Measurements from ENCODE around the gene CACNA1D. TPM values are rescaled to one million over a fixed set of nuclear protein-coding genes. Genes with fewer than 3 reads are reported as not detected.

Gene CACNA1D
- total RNA-seq, 4 donors from 2014 or later, result 5.7 to 38.2 (median 20.0) TPM

DNA sequence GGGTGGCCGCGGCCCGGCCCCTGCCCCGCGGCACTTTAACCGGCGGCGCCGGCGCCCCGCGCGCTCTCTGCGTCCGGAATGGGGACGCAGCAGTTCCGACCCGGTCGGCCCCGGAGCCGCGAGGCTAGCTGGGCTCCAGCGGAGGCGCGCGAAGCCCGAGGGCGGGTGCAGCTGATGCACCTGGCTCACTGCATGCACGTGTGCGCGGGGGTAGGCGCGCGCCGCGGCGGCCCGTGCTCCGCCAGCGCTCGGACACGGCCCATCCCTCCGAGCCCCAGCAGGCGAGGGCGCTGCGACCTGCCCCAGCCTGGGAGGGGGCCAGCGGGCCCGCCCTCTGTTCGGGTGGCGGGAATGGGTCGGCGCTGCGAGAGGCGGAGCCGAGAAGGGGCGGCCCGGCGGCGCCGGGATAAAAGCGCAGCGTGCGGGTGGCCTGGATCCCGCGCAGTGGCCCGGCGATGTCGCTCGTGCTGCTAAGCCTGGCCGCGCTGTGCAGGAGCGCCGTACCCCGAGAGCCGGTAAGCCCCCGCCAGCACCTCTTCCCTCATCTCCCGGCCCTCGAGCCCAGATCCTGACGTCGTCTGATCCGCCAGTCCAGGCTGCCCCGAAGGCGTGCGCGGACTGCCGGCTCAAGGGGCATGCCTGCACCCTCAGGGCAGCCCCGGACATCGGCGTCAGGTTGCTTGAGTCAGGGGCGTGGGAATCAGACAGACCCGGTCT is 351.9 kb downstream of the CACNA1D start, which contains the start of the genes CHDH and IL17RB:
CHDH (minus strand) TSS at position 286 of the 717 bp plus-strand sequence. CDS start 22,411 bp downstream, outside the sequence.
IL17RB (plus strand) TSS at position 435 of the 717 bp plus-strand sequence; CDS start at position 456, 21 bp downstream.
- H3K27me3 ChIP-seq, result peaks cover 0 to 32% of the 10 kb centered on the region in 2 donors
- H3K36me3 ChIP-seq, result no peaks in the 10 kb centered on the region
- peak in 1 of 2 donors; percentile 54 for TF ChIP-seq POLR2A (IDR thresholded peaks at IDR 0.05)
- peak in 1 of 2 donors; percentile 53 for TF ChIP-seq EP300 (IDR thresholded peaks at IDR 0.05)
- TF ChIP-seq, protein P1, sequence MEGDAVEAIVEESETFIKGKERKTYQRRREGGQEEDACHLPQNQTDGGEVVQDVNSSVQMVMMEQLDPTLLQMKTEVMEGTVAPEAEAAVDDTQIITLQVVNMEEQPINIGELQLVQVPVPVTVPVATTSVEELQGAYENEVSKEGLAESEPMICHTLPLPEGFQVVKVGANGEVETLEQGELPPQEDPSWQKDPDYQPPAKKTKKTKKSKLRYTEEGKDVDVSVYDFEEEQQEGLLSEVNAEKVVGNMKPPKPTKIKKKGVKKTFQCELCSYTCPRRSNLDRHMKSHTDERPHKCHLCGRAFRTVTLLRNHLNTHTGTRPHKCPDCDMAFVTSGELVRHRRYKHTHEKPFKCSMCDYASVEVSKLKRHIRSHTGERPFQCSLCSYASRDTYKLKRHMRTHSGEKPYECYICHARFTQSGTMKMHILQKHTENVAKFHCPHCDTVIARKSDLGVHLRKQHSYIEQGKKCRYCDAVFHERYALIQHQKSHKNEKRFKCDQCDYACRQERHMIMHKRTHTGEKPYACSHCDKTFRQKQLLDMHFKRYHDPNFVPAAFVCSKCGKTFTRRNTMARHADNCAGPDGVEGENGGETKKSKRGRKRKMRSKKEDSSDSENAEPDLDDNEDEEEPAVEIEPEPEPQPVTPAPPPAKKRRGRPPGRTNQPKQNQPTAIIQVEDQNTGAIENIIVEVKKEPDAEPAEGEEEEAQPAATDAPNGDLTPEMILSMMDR (IDR thresholded peaks at IDR 0.05), result no peak
- peaks cover 0 to 36% (median 15%) of the 10 kb centered on the region in 4 donors for H3K4me1 ChIP-seq
- H3K4me3 ChIP-seq, result peak within 1 kb of the TSS; percentile 61 to 66 (median 63)
- peak within 1 kb of the TSS; percentile 72 to 92 (median 78) for H3K27ac ChIP-seq
- no peaks in the 10 kb centered on the region for H3K9me3 ChIP-seq
- WGBS, 2 donors, result 1 to 10% methylated on average over 4 to 70 of the region's 91 CpGs
- DNase-seq (ENCODE audit: low spot score in 2 of 2), result no peak

DNA sequence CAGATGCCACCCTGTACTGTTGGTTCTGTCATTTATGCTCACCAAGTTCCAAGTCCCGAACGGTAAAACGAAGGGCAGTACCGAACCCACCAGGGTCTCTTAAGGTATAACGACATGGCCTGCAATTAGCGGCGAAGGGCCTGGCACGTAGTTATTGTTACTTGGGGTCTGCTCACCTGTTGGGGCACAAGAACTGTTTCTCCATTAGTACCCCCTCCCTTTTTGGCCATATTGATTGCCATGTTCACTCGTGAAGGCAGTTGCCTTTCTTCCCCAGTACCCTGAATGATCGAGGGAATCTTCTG is 352.4 kb downstream of the CACNA1D start:
- Histone ChIP-seq H3K9me3 (no peaks in the 10 kb centered on the region), H3K4me3 (peak overlapping the region; percentile 61 to 66 (median 63)), H3K27ac (peak overlapping the region in 2 of 4 donors; percentile 72 to 92), H3K27me3 (peaks cover 0 to 32% of the 10 kb centered on the region in 2 donors), H3K4me1 (peaks cover 0 to 36% (median 15%) of the 10 kb centered on the region in 4 donors), H3K36me3 (no peaks in the 10 kb centered on the region)
- no peak for DNase-seq (ENCODE audit: low spot score in 2 of 2)
- 59 to 60% methylated on average over 10 of the region's 10 CpGs for WGBS, 2 donors
- no peak for TF ChIP-seq EP300 (IDR thresholded peaks at IDR 0.05)
- TF ChIP-seq POLR2A (IDR thresholded peaks at IDR 0.05), result no peak
- TF ChIP-seq, protein P1 (IDR thresholded peaks at IDR 0.05), result no peak

DNA sequence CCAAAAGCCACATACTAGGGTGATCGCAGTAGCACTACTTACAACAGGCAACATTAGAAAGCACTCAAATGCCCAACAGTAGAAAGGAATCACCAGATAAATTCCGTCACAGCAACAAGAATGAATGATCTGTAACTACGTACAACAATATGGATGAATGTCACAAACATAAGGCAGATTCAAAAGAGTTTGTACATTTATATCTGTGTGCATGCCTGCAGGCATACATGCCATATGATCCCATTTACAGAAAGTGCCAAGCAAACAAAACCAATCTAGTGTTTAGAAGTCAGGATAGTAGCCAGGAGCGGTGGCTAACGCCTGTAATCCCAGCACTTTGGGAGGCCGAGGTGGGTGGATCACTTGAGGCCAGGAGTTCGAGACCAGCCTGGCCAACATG is 355.5 kb downstream of the CACNA1D start:
- TF ChIP-seq EP300 (IDR thresholded peaks at IDR 0.05) (no peak), POLR2A (IDR thresholded peaks at IDR 0.05) (no peak)
- TF ChIP-seq, protein P1 (IDR thresholded peaks at IDR 0.05), result no peak
- Histone ChIP-seq H3K4me3 (no peak overlapping the region), H3K27ac (no peak overlapping the region), H3K36me3 (no peaks in the 10 kb centered on the region), H3K27me3 (peaks cover 0 to 24% of the 10 kb centered on the region in 2 donors), H3K9me3 (no peaks in the 10 kb centered on the region), H3K4me1 (peaks cover 0 to 13% (median 7%) of the 10 kb centered on the region in 4 donors)
- no peak for DNase-seq (ENCODE audit: low spot score in 2 of 2)
- WGBS, 2 donors, result 96 to 97% methylated on average over 7 of the region's 7 CpGs

DNA sequence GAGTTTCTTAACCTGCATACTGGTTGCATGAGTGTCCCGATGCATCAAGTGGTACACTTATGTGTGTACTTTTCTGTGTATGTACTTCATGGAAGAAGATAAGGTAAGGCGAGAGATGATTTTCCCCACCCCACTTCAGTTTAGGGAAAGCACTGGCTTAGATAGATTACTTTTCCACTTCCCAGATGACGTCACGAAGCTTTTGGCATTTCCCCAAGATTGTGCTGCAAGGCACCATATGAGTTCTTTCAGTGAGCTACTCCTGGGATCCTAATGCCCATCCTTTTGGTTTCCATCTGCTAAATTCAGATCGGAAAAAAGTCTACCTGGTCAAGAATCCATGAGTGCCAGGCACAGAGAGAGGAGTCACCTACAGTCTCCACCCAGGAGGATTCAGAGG is 356.5 kb downstream of the CACNA1D start:
- H3K9me3 ChIP-seq, result no peaks in the 10 kb centered on the region
- peak in 1 of 2 donors; percentile 41 for DNase-seq (ENCODE audit: low spot score in 2 of 2)
- no peak overlapping the region for H3K27ac ChIP-seq
- no peaks in the 10 kb centered on the region for H3K36me3 ChIP-seq
- peaks cover 0 to 21% of the 10 kb centered on the region in 2 donors for H3K27me3 ChIP-seq
- H3K4me1 ChIP-seq, result peaks cover 0 to 8% (median 6%) of the 10 kb centered on the region in 4 donors
- H3K4me3 ChIP-seq, result no peak overlapping the region
- TF ChIP-seq, protein P1 (IDR thresholded peaks at IDR 0.05), result no peak
- TF ChIP-seq EP300 (IDR thresholded peaks at IDR 0.05), result no peak
- 51 to 67% methylated on average over 5 of the region's 5 CpGs for whole genome bisulfite sequencing, 2 donors

DNA sequence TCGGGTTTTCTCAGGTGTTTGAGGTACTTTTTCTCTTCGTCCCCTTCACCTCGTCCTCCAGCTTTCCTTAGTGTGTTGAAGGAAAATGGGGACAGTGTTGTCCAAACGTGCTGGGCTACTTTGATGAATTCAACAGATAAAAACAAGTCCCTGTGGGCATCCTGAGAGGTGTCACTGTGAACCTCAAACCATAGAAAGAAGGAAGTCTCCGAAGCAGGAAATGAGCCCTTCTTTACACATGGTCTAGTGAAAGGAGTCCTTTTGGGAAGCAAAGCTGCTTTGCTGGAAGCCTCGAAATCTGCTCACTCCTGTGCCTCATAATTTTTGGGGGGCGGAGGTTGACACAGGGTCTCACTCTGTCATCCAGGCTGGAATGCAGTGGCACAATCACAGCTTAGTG is 362.6 kb downstream of the CACNA1D start:
- H3K4me3 ChIP-seq, result no peak overlapping the region
- no peak overlapping the region for H3K27ac ChIP-seq
- DNase-seq (ENCODE audit: low spot score in 2 of 2), result no peak
- TF ChIP-seq, protein P1 (IDR thresholded peaks at IDR 0.05), result no peak
- no peak for TF ChIP-seq EP300 (IDR thresholded peaks at IDR 0.05)
- no peak for TF ChIP-seq POLR2A (IDR thresholded peaks at IDR 0.05)
- H3K9me3 ChIP-seq, result no peaks in the 10 kb centered on the region
- no peaks in the 10 kb centered on the region for H3K4me1 ChIP-seq
- WGBS, 2 donors, result 82% methylated on average over 7 of the region's 7 CpGs
- H3K27me3 ChIP-seq, result no peaks in the 10 kb centered on the region
- H3K36me3 ChIP-seq, result peaks cover 0 to 27% (median 0%) of the 10 kb centered on the region in 3 donors
